ENCODE measurements around the gene PGPEP1. TPM values are rescaled to one million over a fixed set of nuclear protein-coding genes. Genes with fewer than 3 reads are reported as not detected.

PGPEP1 gene
- total RNA-seq, 4 donors from 2014 or later = 0.83 to 10.1 (median 5.3) TPM

GRCh38 chr19:18339723-18340122 is 675 bp upstream of the PGPEP1 start:
- TF ChIP-seq POLR2A (IDR thresholded peaks at IDR 0.05) = no peak
- no peak for TF ChIP-seq CTCF (IDR thresholded peaks at IDR 0.05)
- Histone ChIP-seq H3K36me3 (no peaks in the 10 kb centered on the region), H3K9me3 (no peaks in the 10 kb centered on the region), H3K27me3 (no peaks in the 10 kb centered on the region), H3K4me1 (peaks cover 0 to 42% (median 15%) of the 10 kb centered on the region in 3 donors), H3K4me3 (peak overlapping the region in 3 of 4 donors; percentile 72 to 95 (median 83)), H3K27ac (peak overlapping the region in 1 of 4 donors; percentile 79)
- WGBS, 2 donors = 44% methylated on average over 5 to 6 of the region's 6 CpGs
- DNase-seq = no peak
- intact Hi-C loops (cut with DNase I) = no loop called here

GRCh38 chr19:18340990-18341868 is 831 bp downstream of the PGPEP1 start:
- WGBS, 2 donors = 0% methylated on average over 1 of the region's 18 CpGs; no CpG with 5 or more reads in 1 of the 2 donors
- Histone ChIP-seq H3K27ac (peak overlapping the region; percentile 43 to 89 (median 83)), H3K36me3 (no peaks in the 10 kb centered on the region), H3K27me3 (no peaks in the 10 kb centered on the region), H3K4me3 (peak overlapping the region; percentile 38 to 95 (median 78)), H3K9me3 (no peaks in the 10 kb centered on the region), H3K4me1 (peaks cover 0 to 56% (median 15%) of the 10 kb centered on the region in 3 donors)
- DNase-seq = no peak
- intact Hi-C loops (cut with DNase I) = no loop called here
- TF ChIP-seq CTCF (IDR thresholded peaks at IDR 0.05) (no peak), POLR2A (IDR thresholded peaks at IDR 0.05) (no peak)

- intact Hi-C loops (cut with DNase I) = no loop called here
- 29 to 53% methylated on average over 2 to 3 of the region's 8 CpGs for WGBS, 2 donors
Measured at GRCh38 chr19:18342090-18342632, 1.8 kb downstream of the PGPEP1 start.

GRCh38 chr19:18344582-18344950 is 4.2 kb downstream of the PGPEP1 start:
- no peak overlapping the region for H3K4me3 ChIP-seq
- intact Hi-C loops (cut with DNase I) = no loop called here
- TF ChIP-seq POLR2A (IDR thresholded peaks at IDR 0.05) (no peak), CTCF (IDR thresholded peaks at IDR 0.05) (no peak)
- 69 to 78% methylated on average over 5 to 13 of the region's 13 CpGs for WGBS, 2 donors
- peak overlapping the region in 3 of 4 donors; percentile 49 to 56 (median 51) for H3K27ac ChIP-seq
- DNase-seq = no peak
- peaks cover 0 to 56% (median 15%) of the 10 kb centered on the region in 3 donors for H3K4me1 ChIP-seq
- no peaks in the 10 kb centered on the region for H3K36me3 ChIP-seq
- no peaks in the 10 kb centered on the region for H3K27me3 ChIP-seq
- no peaks in the 10 kb centered on the region for H3K9me3 ChIP-seq

More at GRCh38 chr19:18342090-18342632, 1.8 kb downstream of the PGPEP1 start:
- no peak for TF ChIP-seq CTCF (IDR thresholded peaks at IDR 0.05)
- no peak for TF ChIP-seq POLR2A (IDR thresholded peaks at IDR 0.05)
- no peak for DNase-seq
- Histone ChIP-seq H3K9me3 (no peaks in the 10 kb centered on the region), H3K27ac (peak overlapping the region in 3 of 4 donors; percentile 20 to 87 (median 55)), H3K36me3 (no peaks in the 10 kb centered on the region), H3K4me1 (peaks cover 0 to 58% (median 15%) of the 10 kb centered on the region in 3 donors), H3K4me3 (no peak overlapping the region), H3K27me3 (no peaks in the 10 kb centered on the region)

- Histone ChIP-seq H3K27ac (peak overlapping the region in 3 of 4 donors; percentile 49 to 56 (median 51)), H3K36me3 (no peaks in the 10 kb centered on the region), H3K9me3 (no peaks in the 10 kb centered on the region), H3K4me1 (peaks cover 0 to 52% (median 9%) of the 10 kb centered on the region in 3 donors), H3K4me3 (no peak overlapping the region), H3K27me3 (no peaks in the 10 kb centered on the region)
- intact Hi-C loops (cut with DNase I) = no loop called here
- no peak for DNase-seq
- TF ChIP-seq POLR2A (IDR thresholded peaks at IDR 0.05) (no peak), CTCF (IDR thresholded peaks at IDR 0.05) (no peak)
- 76 to 87% methylated on average over 4 of the region's 6 CpGs for WGBS, 2 donors
Measured at GRCh38 chr19:18345296-18345695, 4.9 kb downstream of the PGPEP1 start.

Measured in esophagus squamous epithelium (tissue), 5 donors.